NCI-H510A treated with DMSO at 0.1 percent for 48 hours (cell line): ENCODE data around the gene CISTR.

ENCODE experiments used
- DNase-seq: peaks from one replicate; lab custom pipeline; 2025; lab: John Stamatoyannopoulos, UW

The CISTR gene

GRCh38 chr12:53743266-53744129, 8.3 kb downstream of the CISTR start:
- DNase-seq = peak; percentile 40

- DNase-seq = no peak
Measured at GRCh38 chr12:53740130-53740491, 11.7 kb downstream of the CISTR start.

- DNase-seq = no peak
Measured at GRCh38 chr12:53739214-53740129, 12.3 kb downstream of the CISTR start.

- no peak for DNase-seq
Measured at GRCh38 chr12:53738406-53739213, 13.2 kb downstream of the CISTR start.

- DNase-seq = no peak
Measured at GRCh38 chr12:53737951-53738405, 13.8 kb downstream of the CISTR start.

GRCh38 chr12:53737093-53737808, 14.5 kb downstream of the CISTR start:
- no peak for DNase-seq

- DNase-seq = no peak
Measured at GRCh38 chr12:53736592-53736991, 15.2 kb downstream of the CISTR start.

GRCh38 chr12:53735556-53735955, 16.2 kb downstream of the CISTR start:
- DNase-seq = no peak

- DNase-seq = no peak
Measured at GRCh38 chr12:53734425-53734824, 17.4 kb downstream of the CISTR start.

GRCh38 chr12:53733807-53734200, 18.0 kb downstream of the CISTR start:
- no peak for DNase-seq

GRCh38 chr12:53733051-53733806, 18.6 kb downstream of the CISTR start:
- DNase-seq = no peak

GRCh38 chr12:53729644-53730043, 22.1 kb downstream of the CISTR start:
- no peak for DNase-seq

GRCh38 chr12:53728206-53728605, 23.6 kb downstream of the CISTR start:
- no peak for DNase-seq

GRCh38 chr12:53727310-53728041, 24.3 kb downstream of the CISTR start, which contains the start of gene CALCOCO1:
CALCOCO1 (minus strand) TSS chr12:53727452; CDS start chr12:53725242, 2,210 bp downstream.
- DNase-seq = peak; percentile 96

- no peak for DNase-seq
Measured at GRCh38 chr12:53726946-53727309, 24.9 kb downstream of the CISTR start.

GRCh38 chr12:53726341-53726740, 25.4 kb downstream of the CISTR start:
- no peak for DNase-seq

- no peak for DNase-seq
Measured at GRCh38 chr12:53725824-53726223, 26.0 kb downstream of the CISTR start.

- DNase-seq = no peak
Measured at GRCh38 chr12:53722450-53723041, 29.2 kb downstream of the CISTR start.

GRCh38 chr12:53720946-53721345, 30.8 kb downstream of the CISTR start:
- DNase-seq = no peak
